SK-N-MC (cell line): ENCODE data around the gene SULT1A3.
"Not testable (repeated sequence)": the region's sequence is repeated elsewhere in the genome, so short reads cannot be mapped to it uniquely, and the experiment has no call there.

ENCODE experiments used
- DNase-seq: peaks from one replicate; pipeline ENCODE4 v3.0.0-alpha.2; 2011; ENCODE audit warnings: low read depth, low spot score
- H3K27ac ChIP-seq: fragments of 200-600 bp; sonication (generic); 2 replicates; pipeline ENCODE4 v1.5.1; 2016; ENCODE audit warnings: mixed run types
- H3K36me3 ChIP-seq: fragments of 200-600 bp; sonication (generic); 2 replicates; pipeline ENCODE4 v1.6.1; 2017; ENCODE audit warnings: antibody characterized with exemption, low read length, mixed read lengths; ENCODE audit not compliant: insufficient read depth
- H3K4me3 ChIP-seq: fragments of 200-600 bp; sonication (generic); 2 replicates; pipeline ENCODE4 v1.5.1; 2016
- H3K9ac ChIP-seq: fragments of 200-600 bp; sonication (generic); 2 replicates; pipeline ENCODE4 v1.8.0; 2017; ENCODE audit warnings: mixed run types, mixed read lengths; ENCODE audit not compliant: insufficient read length
- H3K9me3 ChIP-seq: fragments of 200-600 bp; sonication (generic); 2 replicates; pipeline ENCODE4 v1.6.1; 2017; ENCODE audit warnings: low read depth, mild to moderate bottlenecking, antibody characterized with exemption, low read length, moderate library complexity, mixed read lengths
- EZH2 ChIP-seq: fragments of 200-600 bp; sonication (generic); IDR thresholded peaks from one replicate; pipeline ENCODE4 v1.6.1; 2017; ENCODE audit warnings: antibody characterized with exemption
- FOXP2 ChIP-seq: optimal IDR thresholded peaks from 2 replicates; pipeline ENCODE3; 2011; ENCODE audit warnings: mild to moderate bottlenecking, moderate library complexity; ENCODE audit not compliant: insufficient read depth; ENCODE audit errors: extremely low read length, control extremely low read depth
- POLR2AphosphoS5 ChIP-seq: IDR thresholded peaks from 2 replicates; pipeline ENCODE4 v1.6.1; 2012; ENCODE audit warnings: mild to moderate bottlenecking, low read depth, low read length, borderline replicate concordance

The SULT1A3 gene

DNA sequence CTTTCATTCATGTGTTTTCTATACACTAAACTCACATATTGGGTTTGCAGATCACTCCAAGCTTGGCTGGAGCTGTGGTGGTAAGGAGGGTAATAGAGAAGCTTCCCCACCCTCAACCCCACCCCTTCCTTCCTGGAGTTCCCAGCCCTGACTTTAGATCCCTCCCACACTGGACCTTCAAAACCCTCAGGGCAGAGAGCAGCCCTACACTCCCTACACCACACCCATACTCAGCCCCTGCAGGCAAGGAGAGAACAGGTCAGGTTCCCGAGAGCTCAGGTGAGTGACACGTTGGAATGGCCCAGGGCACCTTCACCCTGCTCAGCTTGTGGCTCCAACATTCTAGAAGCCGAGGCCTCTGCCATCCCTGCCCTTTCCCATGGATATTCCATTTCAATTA lies at the start of gene SULT1A3:
Gene SULT1A3, plus strand, starts transcription at position 207 of the 400 bp plus-strand sequence. CDS start 1,474 bp downstream, outside the sequence.
- DNase-seq, H3K9ac ChIP-seq, H3K27ac ChIP-seq, H3K36me3 ChIP-seq, H3K4me3 ChIP-seq, H3K9me3 ChIP-seq: not testable (repeated sequence)

DNA sequence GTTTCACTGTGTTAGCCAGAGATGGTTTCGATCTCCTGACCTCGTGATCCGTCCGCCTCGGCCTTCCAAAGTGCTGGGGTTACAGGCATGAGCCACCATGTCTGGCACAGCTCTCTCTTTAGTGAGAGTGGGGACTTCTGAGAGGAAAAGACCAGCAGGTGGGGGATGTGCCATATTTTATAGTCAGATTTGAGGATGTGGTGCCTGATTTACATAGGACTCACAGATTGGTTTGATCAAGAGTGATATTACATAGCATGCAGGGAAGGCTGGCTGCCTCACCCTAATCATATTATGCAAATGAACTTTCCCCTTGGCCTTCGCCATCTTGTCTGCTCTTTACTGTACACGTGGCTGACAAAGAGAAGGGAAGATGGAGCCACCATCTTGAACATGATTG lies 48.0 kb upstream of the SULT1A3 start:
- DNase-seq, result no peak
- Histone ChIP-seq H3K27ac (no peak overlapping the region), H3K36me3 (no peaks in the 10 kb centered on the region), H3K4me3 (no peak overlapping the region), H3K9me3 (no peaks in the 10 kb centered on the region), H3K9ac (no peak overlapping the region)
- TF ChIP-seq FOXP2 (no peak), POLR2AphosphoS5 (no peak), EZH2 (no peak)

DNA sequence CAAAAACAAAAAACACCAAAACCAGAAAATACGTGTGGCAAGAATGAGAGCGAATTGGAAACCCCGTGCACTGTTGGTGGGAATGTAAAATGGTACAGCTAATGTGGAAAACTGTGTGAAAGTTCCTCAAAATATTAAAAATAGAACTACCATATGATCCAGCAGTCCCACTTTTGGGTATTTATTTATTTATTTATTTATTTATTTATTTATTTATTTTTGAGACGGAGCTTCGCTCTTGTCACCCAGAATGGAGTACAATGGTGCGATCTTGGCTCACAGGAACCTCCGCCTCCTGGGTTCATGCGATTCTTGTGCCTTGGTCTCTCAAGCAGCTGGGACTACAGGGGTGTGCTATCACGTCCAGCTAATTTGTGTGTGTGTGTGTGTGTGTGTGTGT lies 46.5 kb upstream of the SULT1A3 start:
- H3K36me3 ChIP-seq, result no peaks in the 10 kb centered on the region
- no peaks in the 10 kb centered on the region for H3K9me3 ChIP-seq
- no peak for DNase-seq
- TF ChIP-seq FOXP2 (no peak), EZH2 (no peak), POLR2AphosphoS5 (no peak)
- no peak overlapping the region for H3K9ac ChIP-seq
- H3K4me3 ChIP-seq, result no peak overlapping the region
- no peak overlapping the region for H3K27ac ChIP-seq

DNA sequence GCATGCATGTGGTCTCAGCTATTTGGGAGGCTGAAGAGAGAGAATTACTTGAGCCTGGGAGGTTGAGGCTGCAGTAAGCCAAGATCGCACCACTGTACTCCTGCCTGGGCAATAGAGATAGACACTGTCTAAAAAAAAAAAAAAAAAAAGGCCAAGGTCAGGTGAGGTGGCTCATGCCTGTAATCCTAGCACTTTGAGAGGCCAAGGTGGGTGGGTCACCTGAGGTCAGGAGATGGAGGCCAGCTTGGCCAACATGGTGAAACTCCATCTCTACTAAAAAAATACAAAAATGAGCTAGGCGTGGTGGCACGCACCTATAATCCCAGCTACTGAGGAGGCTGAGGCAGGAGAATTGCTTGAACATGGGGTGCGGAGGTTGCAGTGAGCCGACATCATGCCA lies 43.9 kb upstream of the SULT1A3 start:
- TF ChIP-seq FOXP2, result no peak
- TF ChIP-seq POLR2AphosphoS5, result no peak
- no peak for TF ChIP-seq EZH2
- Histone ChIP-seq H3K9ac (no peak overlapping the region), H3K27ac (no peak overlapping the region), H3K36me3 (no peaks in the 10 kb centered on the region), H3K9me3 (no peaks in the 10 kb centered on the region), H3K4me3 (no peak overlapping the region)
- no peak for DNase-seq

DNA sequence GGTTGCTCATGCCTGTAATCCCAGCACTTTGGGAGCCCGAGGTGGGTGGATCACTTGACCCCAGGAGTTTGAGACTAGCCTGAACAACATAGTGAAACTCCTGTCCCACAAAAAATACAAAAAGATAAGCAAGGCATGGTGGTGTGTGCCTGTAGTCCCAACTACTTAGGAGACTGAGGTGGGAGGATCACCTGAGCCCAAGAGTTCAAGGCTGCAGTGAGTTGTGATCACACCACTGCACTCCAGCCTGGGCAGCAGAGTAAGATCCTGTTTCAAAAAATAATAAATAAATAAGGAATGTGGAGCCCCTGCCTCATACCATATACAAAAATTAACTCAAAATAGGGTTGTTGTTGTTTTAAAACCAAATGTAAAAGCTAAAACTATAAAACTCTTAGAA lies 41.8 kb upstream of the SULT1A3 start:
- TF ChIP-seq POLR2AphosphoS5 (no peak), EZH2 (no peak), FOXP2 (no peak)
- DNase-seq, result no peak
- H3K9ac ChIP-seq, result no peak overlapping the region
- H3K27ac ChIP-seq, result no peak overlapping the region
- H3K9me3 ChIP-seq, result no peaks in the 10 kb centered on the region
- H3K36me3 ChIP-seq, result no peaks in the 10 kb centered on the region
- H3K4me3 ChIP-seq, result no peak overlapping the region

DNA sequence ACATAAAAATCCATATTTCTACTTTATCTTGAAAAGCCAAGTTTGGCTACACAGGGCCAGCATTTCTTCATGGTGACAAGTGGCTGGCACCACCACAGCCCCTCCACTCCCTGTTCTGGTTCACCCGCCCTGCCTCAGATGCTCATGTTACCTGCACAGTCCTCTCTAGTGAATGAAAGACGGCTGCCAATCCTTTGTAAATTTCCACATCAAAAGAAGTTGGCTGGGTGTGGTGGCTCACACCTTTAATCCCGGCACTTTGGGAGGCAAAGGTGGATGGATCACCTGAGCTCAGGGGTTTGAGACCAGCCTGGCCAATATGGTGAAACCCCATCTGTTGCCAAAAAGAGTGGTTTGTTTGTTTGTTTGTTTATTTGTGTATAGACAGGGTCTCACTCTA lies 35.5 kb upstream of the SULT1A3 start:
- Histone ChIP-seq H3K9me3 (no peaks in the 10 kb centered on the region), H3K4me3 (no peak overlapping the region), H3K9ac (no peak overlapping the region), H3K36me3 (no peaks in the 10 kb centered on the region), H3K27ac (no peak overlapping the region)
- no peak for TF ChIP-seq POLR2AphosphoS5
- no peak for TF ChIP-seq FOXP2
- no peak for TF ChIP-seq EZH2
- no peak for DNase-seq

DNA sequence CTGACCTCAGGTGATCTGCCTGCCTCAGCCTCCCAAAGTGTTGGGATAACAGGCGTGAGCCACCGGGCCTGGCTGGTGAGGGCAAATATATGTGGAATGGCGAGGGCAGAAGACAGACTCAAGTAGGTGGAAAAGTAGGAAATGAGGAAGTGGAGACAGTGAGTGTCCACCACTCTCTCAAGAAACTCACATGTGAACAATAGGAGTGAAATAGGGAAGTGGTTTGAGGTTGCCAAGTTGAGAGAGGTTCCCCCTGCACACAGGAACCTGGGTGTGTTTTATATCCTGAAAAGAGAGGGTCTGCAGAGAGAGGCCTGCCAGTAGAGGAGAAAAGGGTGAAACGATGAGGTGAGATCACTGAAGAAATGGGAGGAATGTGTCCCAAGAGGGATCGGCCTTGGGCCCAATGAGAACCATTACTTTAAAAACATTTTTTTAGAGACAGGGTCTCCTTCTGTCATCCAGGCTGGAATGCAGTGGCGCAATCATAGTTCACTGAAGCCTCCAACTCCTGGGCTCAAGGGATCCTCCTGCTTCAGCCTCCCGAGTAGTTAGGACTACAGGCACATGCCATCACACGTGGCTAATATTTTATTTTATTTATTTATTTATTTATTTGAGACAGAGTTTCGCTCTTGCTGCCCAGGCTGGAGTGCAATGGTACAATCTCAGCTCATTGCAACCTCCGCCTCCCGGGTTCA lies 32.7 kb upstream of the SULT1A3 start:
- H3K9ac ChIP-seq, result no peak overlapping the region
- H3K27ac ChIP-seq, result no peak overlapping the region
- no peak for TF ChIP-seq POLR2AphosphoS5
- no peak for TF ChIP-seq FOXP2
- no peak for TF ChIP-seq EZH2
- DNase-seq, result no peak
- no peak overlapping the region for H3K4me3 ChIP-seq
- no peaks in the 10 kb centered on the region for H3K9me3 ChIP-seq
- no peaks in the 10 kb centered on the region for H3K36me3 ChIP-seq

DNA sequence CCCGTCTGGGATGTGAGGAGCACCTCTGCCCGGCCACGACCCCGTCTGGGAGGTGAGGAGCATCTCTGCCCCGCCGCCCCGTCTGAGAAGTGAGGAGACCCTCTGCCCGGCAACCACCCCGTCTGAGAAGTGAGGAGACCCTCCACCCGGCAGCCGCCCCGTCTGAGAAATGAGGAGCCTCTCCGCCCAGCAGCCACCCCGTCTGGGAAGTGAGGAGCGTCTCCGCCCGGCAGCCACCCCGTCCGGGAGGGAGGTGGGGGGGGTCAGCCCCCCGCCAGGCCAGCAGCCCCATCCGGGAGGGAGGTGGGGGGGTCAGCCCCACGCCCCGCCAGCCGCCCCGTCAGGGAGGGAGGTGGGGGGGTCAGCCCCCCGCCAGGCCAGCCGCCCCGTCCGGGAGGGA lies 30.3 kb upstream of the SULT1A3 start:
- H3K4me3 ChIP-seq, H3K9me3 ChIP-seq, H3K36me3 ChIP-seq, DNase-seq, H3K27ac ChIP-seq, H3K9ac ChIP-seq: not testable (repeated sequence)

DNA sequence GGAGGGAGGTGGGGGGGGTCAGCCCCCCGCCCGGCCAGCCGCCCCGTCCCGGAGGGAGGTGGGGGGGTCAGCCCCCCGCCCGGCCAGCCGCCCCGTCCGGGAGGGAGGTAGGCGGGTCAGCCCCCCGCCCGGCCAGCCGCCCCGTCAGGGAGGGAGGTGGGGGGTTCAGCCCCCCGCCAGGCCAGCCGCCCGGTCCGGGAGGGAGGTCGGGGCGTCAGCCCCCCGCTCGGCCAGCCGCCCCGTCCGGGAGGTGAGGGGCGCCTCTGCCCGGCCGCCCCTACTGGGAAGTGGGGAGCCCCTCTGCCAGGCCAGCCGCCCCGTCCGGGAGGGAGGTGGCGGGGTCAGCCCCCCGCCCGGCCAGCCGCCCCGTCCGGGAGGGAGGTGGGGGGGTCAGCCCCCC lies 29.6 kb upstream of the SULT1A3 start:
- H3K4me3 ChIP-seq, H3K9ac ChIP-seq, H3K9me3 ChIP-seq, H3K36me3 ChIP-seq, H3K27ac ChIP-seq, DNase-seq: not testable (repeated sequence)

DNA sequence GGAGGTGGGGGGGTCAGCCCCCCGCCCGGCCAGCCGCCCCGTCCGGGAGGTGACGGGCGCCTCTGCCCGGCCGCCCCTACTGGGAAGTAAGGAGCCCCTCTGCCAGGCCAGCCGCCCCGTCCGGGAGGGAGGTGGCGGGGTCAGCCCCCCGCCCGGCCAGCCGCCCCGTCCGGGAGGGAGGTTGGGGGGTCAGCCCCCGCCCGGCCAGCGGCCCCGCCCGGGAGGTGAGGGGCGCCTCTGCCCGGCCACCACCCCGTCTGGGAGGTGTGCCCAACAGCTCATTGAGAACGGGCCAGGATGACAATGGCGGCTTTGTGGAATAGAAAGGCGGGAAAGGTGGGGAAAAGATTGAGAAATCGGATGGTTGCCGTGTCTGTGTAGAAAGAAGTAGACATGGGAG lies 28.9 kb upstream of the SULT1A3 start:
- not testable (repeated sequence) for H3K9ac ChIP-seq, H3K36me3 ChIP-seq, H3K9me3 ChIP-seq, H3K4me3 ChIP-seq, DNase-seq, H3K27ac ChIP-seq
